Naive thymus-derived CD8-positive, alpha-beta T cell (primary cell): Measurements from ENCODE around the gene CTDP1. TPM values are rescaled to one million over a fixed set of nuclear protein-coding genes. Genes with fewer than 3 reads are reported as not detected.

Experiments
- ATAC-seq, 2 donors: fragments of 150-1000 bp; cut with Tn5 transposase in 1 of 2; sonication (Bioruptor Pico), chemical (Tn5 transposase) in 1 of 2; 1 replicate in 1 of 2; 2 replicates in 1 of 2; pipeline ENCODE4 v1.10.0; 2021; ENCODE audit warnings: mild to moderate bottlenecking in 2 of 2, moderate library complexity in 2 of 2
- POLR2A ChIA-PET: fragments of 350-600 bp; sonication (Branson Sonifier 250); formaldehyde crosslinking; loops from one replicate; lab custom pipeline; 2021; ENCODE audit warnings: antibody characterized with exemption; lab: Charles Lee
- DNase-seq, 10 donors: peaks; one replicate each; pipeline versions ENCODE4 v3.0.0 to v3.0.0-alpha.2; 2020 to 2022
- H3K27ac Mint-ChIP-seq, 10 donors: one replicate each; pipeline ENCODE4 v1.8.0; 2020 to 2022; ENCODE audit warnings: mild to moderate bottlenecking in 10 of 10, mixed read lengths in 10 of 10, moderate library complexity in 4 of 10, inconsistent platforms in 1 of 10
- H3K27me3 Mint-ChIP-seq, 5 donors: one replicate each; pipeline ENCODE4 v1.8.0; 2021 to 2022; ENCODE audit warnings: mixed read lengths in 5 of 5
- H3K36me3 Mint-ChIP-seq, 3 donors: one replicate each; pipeline ENCODE4 v1.8.0; 2020 to 2022; ENCODE audit warnings: mixed read lengths in 3 of 3, mild to moderate bottlenecking in 2 of 3, inconsistent platforms in 1 of 3
- H3K4me1 Mint-ChIP-seq, 4 donors: one replicate each; pipeline ENCODE4 v1.8.0; 2021 to 2022; ENCODE audit warnings: mixed read lengths in 4 of 4
- H3K4me3 Mint-ChIP-seq, 10 donors: one replicate each; pipeline ENCODE4 v1.8.0; 2020 to 2022; ENCODE audit warnings: mild to moderate bottlenecking in 10 of 10, mixed read lengths in 10 of 10, moderate library complexity in 6 of 10, inconsistent platforms in 1 of 10
- H3K9me3 Mint-ChIP-seq, 9 donors: one replicate each; pipeline ENCODE4 v1.8.0; 2020 to 2022; ENCODE audit warnings: mixed read lengths in 9 of 9, mild to moderate bottlenecking in 3 of 9, inconsistent platforms in 1 of 9, moderate library complexity in 1 of 9
- polyA plus RNA-seq, 3 donors: library from polyadenylated mRNA; unstranded; fragments of 300-500 nt; fragmentation: Illumina TruSeq; gene quantifications; one replicate each; pipeline ENCODE4 v1.2.3, GENCODE V29; 2021
- total RNA-seq, 8 experiments: library from RNA in 2 of 8; stranded (reverse) in 2 of 8; gene quantifications; one replicate each; pipeline ENCODE4 v1.2.3 and lab custom pipeline; 2021 to 2026

The CTDP1 gene
- total and polyA plus RNA-seq, 5 experiments from 2014 or later = 7.9 to 46.2 (median 31.1) TPM

- POLR2A ChIA-PET = no interaction called here
- H3K9me3 Mint-ChIP-seq = no peaks in the 10 kb centered on the region
- peaks cover 9 to 29% (median 11%) of the 10 kb centered on the region in 4 donors for H3K4me1 Mint-ChIP-seq
- no peak overlapping the region for H3K4me3 Mint-ChIP-seq
- H3K36me3 Mint-ChIP-seq = peaks cover 0 to 74% (median 26%) of the 10 kb centered on the region in 3 donors
- DNase-seq (no peak), ATAC-seq (no peak)
- H3K27me3 Mint-ChIP-seq = no peaks in the 10 kb centered on the region
- peak overlapping the region in 1 of 10 donors; percentile 19 for H3K27ac Mint-ChIP-seq
Observed at GRCh38 chr18:79697178-79697577, 17.6 kb downstream of the CTDP1 start.

- DNase-seq = no peak
Observed at GRCh38 chr18:79697976-79698375, 18.4 kb downstream of the CTDP1 start.

GRCh38 chr18:79698668-79699335, 19.2 kb downstream of the CTDP1 start:
- peaks cover 0 to 83% (median 26%) of the 10 kb centered on the region in 3 donors for H3K36me3 Mint-ChIP-seq
- H3K27ac Mint-ChIP-seq = peak overlapping the region in 2 of 10 donors; percentile 65 to 68
- POLR2A ChIA-PET = no interaction called here

More at GRCh38 chr18:79697976-79698375, 18.4 kb downstream of the CTDP1 start:
- Mint-ChIP-seq H3K9me3 (no peaks in the 10 kb centered on the region), H3K4me3 (no peak overlapping the region), H3K27me3 (no peaks in the 10 kb centered on the region), H3K27ac (peak overlapping the region in 2 of 10 donors; percentile 19 to 65), H3K36me3 (peaks cover 0 to 75% (median 26%) of the 10 kb centered on the region in 3 donors), H3K4me1 (peaks cover 1 to 21% (median 3%) of the 10 kb centered on the region in 4 donors)
- no peak for ATAC-seq
- POLR2A ChIA-PET = no interaction called here

GRCh38 chr18:79699653-79700052, 20.1 kb downstream of the CTDP1 start:
- Mint-ChIP-seq H3K36me3 (peaks cover 0 to 88% (median 26%) of the 10 kb centered on the region in 3 donors), H3K27me3 (no peaks in the 10 kb centered on the region), H3K4me3 (no peak overlapping the region), H3K27ac (no peak overlapping the region), H3K9me3 (no peaks in the 10 kb centered on the region), H3K4me1 (peaks cover 0 to 10% (median 4%) of the 10 kb centered on the region in 4 donors)
- POLR2A ChIA-PET = no interaction called here
- ATAC-seq (no peak), DNase-seq (peak in 1 of 10 donors; percentile 4)

More at GRCh38 chr18:79698668-79699335, 19.2 kb downstream of the CTDP1 start:
- Mint-ChIP-seq H3K27me3 (no peaks in the 10 kb centered on the region), H3K4me1 (peaks cover 0 to 13% (median 4%) of the 10 kb centered on the region in 4 donors), H3K9me3 (no peaks in the 10 kb centered on the region), H3K4me3 (no peak overlapping the region)
- DNase-seq = no peak
- ATAC-seq = no peak

GRCh38 chr18:79702906-79703305, 23.3 kb downstream of the CTDP1 start:
- Mint-ChIP-seq H3K4me3 (no peak overlapping the region), H3K27ac (peak overlapping the region in 3 of 10 donors; percentile 34 to 62 (median 44)), H3K27me3 (no peaks in the 10 kb centered on the region), H3K36me3 (peaks cover 0 to 90% (median 15%) of the 10 kb centered on the region in 3 donors), H3K9me3 (no peaks in the 10 kb centered on the region), H3K4me1 (peaks cover 0 to 10% (median 5%) of the 10 kb centered on the region in 4 donors)
- DNase-seq (peak in 1 of 10 donors; percentile 3), ATAC-seq (no peak)
- POLR2A ChIA-PET = no interaction called here

- POLR2A ChIA-PET = no interaction called here
- Mint-ChIP-seq H3K9me3 (no peaks in the 10 kb centered on the region), H3K36me3 (peaks cover 0 to 84% (median 13%) of the 10 kb centered on the region in 3 donors), H3K4me3 (no peak overlapping the region), H3K27me3 (no peaks in the 10 kb centered on the region), H3K4me1 (peaks cover 0 to 14% (median 5%) of the 10 kb centered on the region in 4 donors), H3K27ac (peak overlapping the region in 2 of 10 donors; percentile 28 to 54)
- ATAC-seq (no peak), DNase-seq (no peak)
Observed at GRCh38 chr18:79704631-79705030, 25.0 kb downstream of the CTDP1 start.

- no peak overlapping the region for H3K27ac Mint-ChIP-seq
Observed at GRCh38 chr18:79705272-79705671, 25.7 kb downstream of the CTDP1 start.

GRCh38 chr18:79706006-79706405, 26.4 kb downstream of the CTDP1 start:
- Mint-ChIP-seq H3K4me3 (no peak overlapping the region), H3K36me3 (peaks cover 0 to 84% (median 12%) of the 10 kb centered on the region in 3 donors), H3K27me3 (no peaks in the 10 kb centered on the region), H3K9me3 (no peaks in the 10 kb centered on the region), H3K4me1 (peaks cover 0 to 14% (median 3%) of the 10 kb centered on the region in 4 donors), H3K27ac (peak overlapping the region in 2 of 10 donors; percentile 30 to 55)
- DNase-seq (no peak), ATAC-seq (no peak)
- POLR2A ChIA-PET = no interaction called here

More at GRCh38 chr18:79705272-79705671, 25.7 kb downstream of the CTDP1 start:
- Mint-ChIP-seq H3K4me3 (no peak overlapping the region), H3K27me3 (no peaks in the 10 kb centered on the region), H3K4me1 (peaks cover 0 to 14% (median 3%) of the 10 kb centered on the region in 4 donors), H3K9me3 (no peaks in the 10 kb centered on the region), H3K36me3 (peaks cover 0 to 84% (median 16%) of the 10 kb centered on the region in 3 donors)
- DNase-seq = no peak
- ATAC-seq = no peak
- POLR2A ChIA-PET = no interaction called here

- peaks cover 0 to 85% (median 12%) of the 10 kb centered on the region in 3 donors for H3K36me3 Mint-ChIP-seq
- no peaks in the 10 kb centered on the region for H3K27me3 Mint-ChIP-seq
- H3K27ac Mint-ChIP-seq = peak overlapping the region in 2 of 10 donors; percentile 54 to 55
- no peak overlapping the region for H3K4me3 Mint-ChIP-seq
- peaks cover 0 to 14% (median 3%) of the 10 kb centered on the region in 4 donors for H3K4me1 Mint-ChIP-seq
- DNase-seq = no peak
- H3K9me3 Mint-ChIP-seq = no peaks in the 10 kb centered on the region
- no peak for ATAC-seq
- POLR2A ChIA-PET = no interaction called here
Observed at GRCh38 chr18:79706658-79707057, 27.1 kb downstream of the CTDP1 start.

- POLR2A ChIA-PET = no interaction called here
- DNase-seq = no peak
- Mint-ChIP-seq H3K27me3 (no peaks in the 10 kb centered on the region), H3K36me3 (peaks cover 0 to 87% (median 12%) of the 10 kb centered on the region in 3 donors), H3K9me3 (no peaks in the 10 kb centered on the region), H3K27ac (no peak overlapping the region), H3K4me1 (peaks cover 0 to 14% (median under 1%) of the 10 kb centered on the region in 4 donors), H3K4me3 (no peak overlapping the region)
- no peak for ATAC-seq
Observed at GRCh38 chr18:79707239-79707638, 27.6 kb downstream of the CTDP1 start.

GRCh38 chr18:79707671-79708070, 28.1 kb downstream of the CTDP1 start:
- Mint-ChIP-seq H3K4me3 (no peak overlapping the region), H3K27ac (no peak overlapping the region), H3K27me3 (no peaks in the 10 kb centered on the region), H3K9me3 (no peaks in the 10 kb centered on the region), H3K36me3 (peaks cover 0 to 91% (median 12%) of the 10 kb centered on the region in 3 donors), H3K4me1 (peaks cover 0 to 14% (median under 1%) of the 10 kb centered on the region in 4 donors)
- no peak for ATAC-seq
- POLR2A ChIA-PET = no interaction called here
- no peak for DNase-seq

GRCh38 chr18:79708412-79708811, 28.8 kb downstream of the CTDP1 start:
- Mint-ChIP-seq H3K9me3 (no peaks in the 10 kb centered on the region), H3K27ac (peak overlapping the region in 1 of 10 donors; percentile 38), H3K27me3 (no peaks in the 10 kb centered on the region), H3K4me3 (peak overlapping the region in 2 of 10 donors; percentile 8 to 67), H3K36me3 (peaks cover 0 to 91% (median 15%) of the 10 kb centered on the region in 3 donors), H3K4me1 (peaks cover 0 to 13% (median under 1%) of the 10 kb centered on the region in 4 donors)
- ATAC-seq = no peak
- POLR2A ChIA-PET = no interaction called here
- DNase-seq = no peak

GRCh38 chr18:79712206-79712857, 32.7 kb downstream of the CTDP1 start:
- Mint-ChIP-seq H3K4me3 (no peak overlapping the region), H3K36me3 (peaks cover 4 to 72% (median 21%) of the 10 kb centered on the region in 3 donors), H3K27me3 (no peaks in the 10 kb centered on the region), H3K4me1 (peaks cover 0 to 7% (median 3%) of the 10 kb centered on the region in 4 donors), H3K27ac (peak overlapping the region in 4 of 10 donors; percentile 55 to 82 (median 65)), H3K9me3 (no peaks in the 10 kb centered on the region)
- DNase-seq (no peak), ATAC-seq (no peak)
- POLR2A ChIA-PET = no interaction called here
